ENCODE data around the gene UBAP1. TPM values are rescaled to one million over a fixed set of nuclear protein-coding genes. Genes with fewer than 3 reads are reported as not detected.
A peak's percentile ranks its signal among the peaks of the same experiment; 100 is the strongest.

The UBAP1 gene
- total and polyA plus RNA-seq, 2 of the 4 experiments (the other 2 are of a cell fraction) = 30.6 to 37.0 TPM

- DNase-seq (no peak), ATAC-seq (ENCODE audit: low read depth) (no peak)
- TF ChIP-seq RFX5 (IDR thresholded peaks at IDR 0.05; ENCODE audit: low read depth, low read length) (no peak), CEBPB (IDR thresholded peaks at IDR 0.05; ENCODE audit: low read depth, low read length) (peak; percentile 54)
- Histone ChIP-seq H3K79me1 (ENCODE audit: low read depth in 1 of 2, low read length in 2 of 2) (no peaks in the 10 kb centered on the region), H3K36me3 (ENCODE audit: control insufficient read depth, insufficient read depth, low read length) (no peaks in the 10 kb centered on the region), H3K4ac (ENCODE audit: low read depth, low read length) (no peak overlapping the region), H3K14ac (replicated peaks; ENCODE audit: low read depth, low read length) (no peak overlapping the region), H3K27ac (ENCODE audit: insufficient read depth, low read length) (no peak overlapping the region), H3K27me3 (ENCODE audit: control insufficient read depth, insufficient read depth, low read length) (no peaks in the 10 kb centered on the region), H3K18ac (ENCODE audit: low read depth, low read length) (no peak overlapping the region), H2AK5ac (ENCODE audit: low read depth, low read length) (no peak overlapping the region), H2AK9ac (replicated peaks; ENCODE audit: low read depth, low read length, poor library complexity) (no peak overlapping the region), H2BK20ac (ENCODE audit: low read depth, low read length) (no peak overlapping the region), H3K9ac (ENCODE audit: low read depth, low read length) (no peak overlapping the region), H3K9me1 (ENCODE audit: insufficient read depth, low read length) (no peaks in the 10 kb centered on the region), H4K8ac (ENCODE audit: low read depth in 2 of 2, low read length in 2 of 2) (no peak overlapping the region), H3K9me3 (ENCODE audit: control insufficient read depth, insufficient read depth, low read length) (no peaks in the 10 kb centered on the region), H4K5ac (ENCODE audit: low read depth, low read length) (no peak overlapping the region), H3K4me1 (ENCODE audit: control insufficient read depth, insufficient read depth, low read length) (0 out of 2 replicates have a peak, but pooled peaks cover 1% of the 10 kb centered on the region), H4K20me1 (ENCODE audit: insufficient read depth, low read length) (no peaks in the 10 kb centered on the region), H3K4me2 (ENCODE audit: low read depth, low read length) (no peak overlapping the region), H2AFZ (replicated peaks; ENCODE audit: low read length, poor library complexity) (no peak overlapping the region), H2BK5ac (ENCODE audit: low read depth, low read length, poor library complexity, severe bottlenecking) (no peak overlapping the region), H3K4me3 (ENCODE audit: insufficient read depth, low read depth, low read length) (no peak overlapping the region), H3K56ac (ENCODE audit: extremely low read depth, insufficient read depth, low read length) (no peak overlapping the region), H2BK120ac (ENCODE audit: low read depth, low read length) (no peak overlapping the region), H3K23ac (ENCODE audit: low read depth, low read length) (no peak overlapping the region), H2BK15ac (ENCODE audit: low read depth, low read length) (no peak overlapping the region), H4K91ac (ENCODE audit: insufficient read depth, low read depth, low read length) (no peak overlapping the region)
- intact Hi-C loops (cut with micrococcal nuclease) = no loop called here
- ChIA-PET POLR2A (ENCODE audit: unreplicated experiment) (no interaction called here), CTCF (interaction anchor here (1.4 kb wide), 1 partner anchor 113 kb away, joined by 7 read pairs; no protein-coding TSS in a partner anchor)
- no TSS peak for BruUV-seq (replicated peaks)
- dilution Hi-C loops (cut with HindIII; ENCODE audit: low sequenced_read_pairs, unreplicated experiment) = no loop called here
- WGBS, 2 experiments (ENCODE audit: extremely low coverage in 2 of 2, insufficient read length in 1 of 2) = no CpG with 5 or more reads among the region's 2 CpGs
- in situ Hi-C loops (cut with MboI; ENCODE audit: low sequenced_read_pairs) = no loop called here
These were observed 38.0 kb upstream of the UBAP1 start for GRCh38 chr9:34140853-34141252.

Measured in IMR-90 (cell line).